ENCODE results near the gene PRSS21. TPM values are rescaled to one million over a fixed set of nuclear protein-coding genes. Genes with fewer than 3 reads are reported as not detected.

The PRSS21 gene
- total RNA-seq, 4 donors from 2014 or later, result 1.6 to 1.9 TPM; not detected in 2

GRCh38 chr16:2852003-2852730 is 35.1 kb downstream of the PRSS21 start:
- no peaks in the 10 kb centered on the region for H3K36me3 ChIP-seq
- intact Hi-C loops (cut with DNase I; ENCODE audit: low total_unique reads) (no loop called here), in situ Hi-C loops (cut with MboI; ENCODE audit: low pct_ligation_motif_present in 1 of 4, low pct_unique_long_range_greater_than_20kb in 1 of 4, low sequenced_read_pairs in 3 of 4) (no loop called here)
- no peak overlapping the region for H3K27ac ChIP-seq
- H3K9me3 ChIP-seq, result peaks cover 5 to 6% of the 10 kb centered on the region in 2 donors
- H3K4me3 ChIP-seq, result no peak overlapping the region
- no peak for DNase-seq
- 90% methylated on average over 16 of the region's 16 CpGs; no CpG with 5 or more reads in 1 of the 2 donors for WGBS, 2 donors (ENCODE audit: low coverage in 1 of 2)
- H3K4me1 ChIP-seq, result no peaks in the 10 kb centered on the region
- no peak for TF ChIP-seq POLR2A (IDR thresholded peaks at IDR 0.05)
- no peak for TF ChIP-seq POLR2AphosphoS5 (IDR thresholded peaks at IDR 0.05)
- TF ChIP-seq EP300 (IDR thresholded peaks at IDR 0.05; ENCODE audit: low read depth), result no peak
- TF ChIP-seq CTCF (IDR thresholded peaks at IDR 0.05), result no peak
- peaks cover 65% of the 10 kb centered on the region for H3K27me3 ChIP-seq

- Histone ChIP-seq H3K9me3 (peaks cover 5 to 6% of the 10 kb centered on the region in 2 donors), H3K27me3 (peaks cover 69% of the 10 kb centered on the region), H3K36me3 (no peaks in the 10 kb centered on the region), H3K4me3 (no peak overlapping the region), H3K4me1 (peaks cover 0 to 6% (median 2%) of the 10 kb centered on the region in 4 donors), H3K27ac (no peak overlapping the region)
- intact Hi-C loops (cut with DNase I; ENCODE audit: low total_unique reads) (no loop called here), in situ Hi-C loops (cut with MboI; ENCODE audit: low pct_ligation_motif_present in 1 of 4, low pct_unique_long_range_greater_than_20kb in 1 of 4, low sequenced_read_pairs in 3 of 4) (no loop called here)
- WGBS, 2 donors (ENCODE audit: low coverage in 1 of 2), result 75% methylated on average over 46 of the region's 56 CpGs; no CpG with 5 or more reads in 1 of the 2 donors
- no peak for TF ChIP-seq POLR2A (IDR thresholded peaks at IDR 0.05)
- no peak for TF ChIP-seq POLR2AphosphoS5 (IDR thresholded peaks at IDR 0.05)
- no peak for TF ChIP-seq CTCF (IDR thresholded peaks at IDR 0.05)
- TF ChIP-seq EP300 (IDR thresholded peaks at IDR 0.05; ENCODE audit: low read depth), result no peak
- no peak for DNase-seq
Observed at GRCh38 chr16:2852731-2853507, 35.9 kb downstream of the PRSS21 start.

DNA sequence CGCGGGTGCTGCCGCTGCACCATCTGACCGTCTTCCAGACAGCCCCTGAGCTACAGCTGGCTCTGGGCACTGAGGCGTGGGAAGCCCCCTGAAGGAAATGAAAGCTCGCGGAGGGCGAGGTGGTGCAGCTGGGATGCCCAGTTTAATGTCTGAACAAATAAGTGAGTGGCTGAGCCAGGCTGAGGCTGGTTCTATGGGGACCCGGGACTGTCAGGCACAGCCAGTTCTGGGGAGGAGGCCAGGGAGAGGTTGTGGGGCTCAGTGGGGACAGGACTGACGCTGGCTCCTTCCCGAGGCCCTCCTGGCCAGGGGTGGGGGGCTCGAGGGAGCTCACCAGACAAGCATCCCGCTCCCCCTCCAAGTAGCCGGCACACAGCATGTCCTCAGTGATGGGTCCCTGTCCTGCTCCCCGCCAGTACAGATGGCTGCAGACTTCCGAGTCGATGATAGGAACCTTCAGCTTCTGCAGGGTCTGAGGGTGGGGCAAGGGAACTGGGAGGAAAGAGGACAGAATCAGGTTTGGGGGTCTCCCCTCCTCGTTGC is 36.6 kb downstream of the PRSS21 start:
- 87% methylated on average over 17 of the region's 18 CpGs; no CpG with 5 or more reads in 1 of the 2 donors for WGBS, 2 donors (ENCODE audit: low coverage in 1 of 2)
- no peak for TF ChIP-seq CTCF (IDR thresholded peaks at IDR 0.05)
- Histone ChIP-seq H3K27me3 (peaks cover 69% of the 10 kb centered on the region), H3K27ac (no peak overlapping the region), H3K36me3 (no peaks in the 10 kb centered on the region), H3K4me1 (peaks cover 0 to 13% (median 7%) of the 10 kb centered on the region in 4 donors), H3K4me3 (no peak overlapping the region), H3K9me3 (peaks cover 5 to 6% of the 10 kb centered on the region in 2 donors)
- DNase-seq, result no peak
- in situ Hi-C loops (cut with MboI; ENCODE audit: low pct_ligation_motif_present in 1 of 4, low pct_unique_long_range_greater_than_20kb in 1 of 4, low sequenced_read_pairs in 3 of 4), result no loop called here
- intact Hi-C loops (cut with DNase I; ENCODE audit: low total_unique reads), result no loop called here

GRCh38 chr16:2854700-2855309 is 37.8 kb downstream of the PRSS21 start:
- Histone ChIP-seq H3K27ac (no peak overlapping the region), H3K9me3 (peaks cover 5 to 6% of the 10 kb centered on the region in 2 donors), H3K27me3 (peaks cover 68% of the 10 kb centered on the region), H3K4me3 (no peak overlapping the region), H3K4me1 (peaks cover 0 to 18% (median 7%) of the 10 kb centered on the region in 4 donors), H3K36me3 (no peaks in the 10 kb centered on the region)
- in situ Hi-C loops (cut with MboI; ENCODE audit: low pct_ligation_motif_present in 1 of 4, low pct_unique_long_range_greater_than_20kb in 1 of 4, low sequenced_read_pairs in 3 of 4) (no loop called here), intact Hi-C loops (cut with DNase I; ENCODE audit: low total_unique reads) (no loop called here)
- 29 to 73% methylated on average over 1 to 5 of the region's 5 CpGs for WGBS, 2 donors (ENCODE audit: low coverage in 1 of 2)
- TF ChIP-seq POLR2A (IDR thresholded peaks at IDR 0.05) (no peak), EP300 (IDR thresholded peaks at IDR 0.05; ENCODE audit: low read depth) (no peak), CTCF (IDR thresholded peaks at IDR 0.05) (peak in 3 of 5 experiments; percentile 17 to 32 (median 30))
- no peak for DNase-seq
